MCF 10A (cell line): ENCODE measurements around the gene LILRA2. TPM values are rescaled to one million over a fixed set of nuclear protein-coding genes. Genes with fewer than 3 reads are reported as not detected.

Source experiments
- BruUV-seq: library from RNA; stranded (reverse); fragments of 400-500 nt; replicated peaks from 2 replicates; lab custom pipeline; 2021; lab: Mats Ljungman, UMichigan
- CTCF ChIA-PET: fragments of 300-600 bp; sonication (Branson Sonifier 250); formaldehyde crosslinking; extraction: SDS; loops from one replicate; lab custom pipeline; 2021; ENCODE audit warnings: antibody characterized with exemption, inconsistent platforms; lab: Yijun Ruan, JAX
- POLR2A ChIA-PET: fragments of 300-600, 350-650 bp; sonication (Branson Sonifier 250); formaldehyde crosslinking; extraction: SDS; loops from one replicate; lab custom pipeline; 2020; ENCODE audit warnings: antibody characterized with exemption, inconsistent platforms; lab: Yijun Ruan, JAX
- DNase-seq: peaks from one replicate; pipeline ENCODE4 v3.0.0-alpha.2; 2018; ENCODE audit not compliant: unreplicated experiment
- H3K27ac Mint-ChIP-seq: one replicate; pipeline ENCODE4 v1.8.0; 2022; ENCODE audit warnings: mild to moderate bottlenecking, low read depth, mixed read lengths; ENCODE audit not compliant: unreplicated experiment
- H3K27me3 Mint-ChIP-seq: one replicate; pipeline ENCODE4 v1.8.0; 2022; ENCODE audit warnings: mixed read lengths; ENCODE audit not compliant: insufficient read depth, unreplicated experiment
- H3K36me3 Mint-ChIP-seq: one replicate; pipeline ENCODE4 v1.8.0; 2022; ENCODE audit warnings: mild to moderate bottlenecking, moderate library complexity, mixed read lengths; ENCODE audit not compliant: insufficient read depth, unreplicated experiment
- H3K4me1 Mint-ChIP-seq: one replicate; pipeline ENCODE4 v1.8.0; 2022; ENCODE audit warnings: mixed read lengths; ENCODE audit not compliant: insufficient read depth, unreplicated experiment
- H3K4me3 Mint-ChIP-seq: one replicate; pipeline ENCODE4 v1.8.0; 2022; ENCODE audit warnings: mild to moderate bottlenecking, moderate library complexity, mixed read lengths; ENCODE audit not compliant: unreplicated experiment
- H3K9me3 Mint-ChIP-seq: one replicate; pipeline ENCODE4 v1.8.0; 2022; ENCODE audit warnings: mixed read lengths; ENCODE audit not compliant: unreplicated experiment
- intact Hi-C: fragments of 100-400 bp; cut with micrococcal nuclease; formaldehyde crosslinking; loops from 2 replicates; pipeline ENCODE4 v1.14.1; 2022
- total RNA-seq: library from RNA; stranded (reverse); gene quantifications from 2 replicates; pipeline ENCODE4 v1.2.3, GENCODE V29; 2022
- TF ChIP-seq, protein P1 (sequence below): fragments of 200-600 bp; IDR thresholded peaks from one replicate; pipeline ENCODE4 v1.8.0; 2022; ENCODE audit warnings: antibody characterized with exemption, mild to moderate bottlenecking; ENCODE audit not compliant: unreplicated experiment

The LILRA2 gene
- total RNA-seq, 1 experiment from 2014 or later = not detected

DNA sequence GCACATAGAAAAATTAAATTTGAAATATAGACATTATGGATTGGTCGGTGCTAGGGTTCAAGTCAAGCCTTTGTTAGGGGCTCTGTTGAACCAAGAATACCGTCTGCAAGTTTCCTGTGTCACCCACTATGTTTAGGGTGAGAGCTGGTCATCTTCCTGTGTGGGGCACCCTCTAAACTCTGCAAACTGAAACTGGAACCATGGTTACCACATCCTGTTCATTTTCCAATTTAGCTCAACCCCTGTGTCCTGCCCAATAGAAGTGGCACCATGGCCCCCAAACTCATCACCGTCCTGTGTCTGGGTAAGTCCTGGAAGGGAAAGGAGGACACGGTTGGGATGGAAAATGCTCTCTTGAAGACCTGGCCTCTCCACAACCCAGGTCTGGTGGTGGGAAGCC, 41.1 kb upstream of the LILRA2 start:
- DNase-seq = no peak
- TF ChIP-seq, protein P1, sequence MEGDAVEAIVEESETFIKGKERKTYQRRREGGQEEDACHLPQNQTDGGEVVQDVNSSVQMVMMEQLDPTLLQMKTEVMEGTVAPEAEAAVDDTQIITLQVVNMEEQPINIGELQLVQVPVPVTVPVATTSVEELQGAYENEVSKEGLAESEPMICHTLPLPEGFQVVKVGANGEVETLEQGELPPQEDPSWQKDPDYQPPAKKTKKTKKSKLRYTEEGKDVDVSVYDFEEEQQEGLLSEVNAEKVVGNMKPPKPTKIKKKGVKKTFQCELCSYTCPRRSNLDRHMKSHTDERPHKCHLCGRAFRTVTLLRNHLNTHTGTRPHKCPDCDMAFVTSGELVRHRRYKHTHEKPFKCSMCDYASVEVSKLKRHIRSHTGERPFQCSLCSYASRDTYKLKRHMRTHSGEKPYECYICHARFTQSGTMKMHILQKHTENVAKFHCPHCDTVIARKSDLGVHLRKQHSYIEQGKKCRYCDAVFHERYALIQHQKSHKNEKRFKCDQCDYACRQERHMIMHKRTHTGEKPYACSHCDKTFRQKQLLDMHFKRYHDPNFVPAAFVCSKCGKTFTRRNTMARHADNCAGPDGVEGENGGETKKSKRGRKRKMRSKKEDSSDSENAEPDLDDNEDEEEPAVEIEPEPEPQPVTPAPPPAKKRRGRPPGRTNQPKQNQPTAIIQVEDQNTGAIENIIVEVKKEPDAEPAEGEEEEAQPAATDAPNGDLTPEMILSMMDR = no peak
- ChIA-PET CTCF (interaction anchor here (0.6 kb wide), 1 partner anchor 52 kb away, joined by 4 read pairs; no protein-coding TSS in a partner anchor), POLR2A (no interaction called here)
- Mint-ChIP-seq H3K4me3 (no peak overlapping the region), H3K27me3 (no peaks in the 10 kb centered on the region), H3K9me3 (peaks cover 15% of the 10 kb centered on the region), H3K27ac (no peak overlapping the region), H3K36me3 (no peaks in the 10 kb centered on the region), H3K4me1 (no peaks in the 10 kb centered on the region)
- intact Hi-C loops = no loop called here
- BruUV-seq = no TSS peak

- CTCF ChIA-PET = no interaction called here
- BruUV-seq = no TSS peak
- peaks cover 15% of the 10 kb centered on the region for H3K9me3 Mint-ChIP-seq
- POLR2A ChIA-PET = no interaction called here
- no peaks in the 10 kb centered on the region for H3K27me3 Mint-ChIP-seq
- H3K4me3 Mint-ChIP-seq = no peak overlapping the region
- H3K4me1 Mint-ChIP-seq = no peaks in the 10 kb centered on the region
- no peaks in the 10 kb centered on the region for H3K36me3 Mint-ChIP-seq
- no peak for DNase-seq
- intact Hi-C loops = no loop called here
- TF ChIP-seq, protein P1 = no peak
- H3K27ac Mint-ChIP-seq = no peak overlapping the region
These were observed 40.1 kb upstream of the LILRA2 start for GRCh38 chr19:54533476-54533875.

DNA sequence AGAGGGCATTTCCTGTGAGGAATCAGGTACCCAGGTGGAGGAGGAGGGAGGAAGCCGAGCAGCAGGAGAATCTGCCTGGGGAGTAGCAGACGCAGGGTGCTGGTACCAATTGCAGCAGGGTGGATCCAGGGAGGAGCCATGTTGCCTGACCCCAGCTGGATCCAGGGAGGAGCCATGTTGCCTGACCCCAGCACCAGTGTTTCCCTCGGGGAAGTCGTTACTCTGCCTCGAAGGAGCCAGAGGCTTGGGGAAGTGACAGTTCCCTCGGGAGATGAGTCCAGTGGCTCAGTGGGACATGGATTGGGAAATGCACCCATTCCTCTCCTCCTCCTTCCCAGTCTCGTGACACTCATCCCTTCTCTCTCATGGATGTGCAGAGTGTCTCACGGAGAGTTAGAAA, 39.4 kb upstream of the LILRA2 start:
- no peaks in the 10 kb centered on the region for H3K4me1 Mint-ChIP-seq
- no peaks in the 10 kb centered on the region for H3K36me3 Mint-ChIP-seq
- H3K9me3 Mint-ChIP-seq = peaks cover 15% of the 10 kb centered on the region
- H3K27me3 Mint-ChIP-seq = no peaks in the 10 kb centered on the region
- intact Hi-C loops = no loop called here
- no TSS peak for BruUV-seq
- no peak overlapping the region for H3K4me3 Mint-ChIP-seq
- TF ChIP-seq, protein P1 = no peak
- CTCF ChIA-PET = no interaction called here
- POLR2A ChIA-PET = no interaction called here
- H3K27ac Mint-ChIP-seq = no peak overlapping the region
- DNase-seq = no peak

DNA sequence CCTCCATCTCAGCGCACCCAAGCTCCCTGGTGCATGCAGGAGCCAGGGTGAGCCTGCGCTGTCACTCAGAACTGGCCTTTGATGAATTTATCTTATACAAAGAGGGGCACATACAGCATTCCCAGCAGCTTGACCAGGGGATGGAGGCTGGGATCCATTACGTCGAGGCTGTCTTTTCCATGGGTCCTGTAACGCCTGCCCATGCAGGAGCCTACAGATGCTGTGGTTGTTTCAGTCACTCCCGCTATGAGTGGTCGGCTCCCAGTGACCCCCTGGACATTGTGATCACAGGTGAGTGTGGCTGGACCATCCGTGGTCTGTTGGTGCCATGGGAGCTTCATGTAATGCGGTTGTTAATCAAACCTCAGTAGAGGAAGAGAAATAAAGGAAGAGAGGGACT, 38.0 kb upstream of the LILRA2 start:
- Mint-ChIP-seq H3K4me1 (no peaks in the 10 kb centered on the region), H3K36me3 (no peaks in the 10 kb centered on the region), H3K4me3 (no peak overlapping the region), H3K9me3 (peaks cover 15% of the 10 kb centered on the region), H3K27me3 (no peaks in the 10 kb centered on the region), H3K27ac (no peak overlapping the region)
- ChIA-PET POLR2A (no interaction called here), CTCF (interaction anchor here (0.6 kb wide), 1 partner anchor 715 kb away, joined by 3 read pairs; no protein-coding TSS in a partner anchor)
- no peak for DNase-seq
- TF ChIP-seq, protein P1 = no peak
- intact Hi-C loops = no loop called here
- no TSS peak for BruUV-seq
